Ishikawa (cell line): ENCODE results near the gene LHPP.
A peak's percentile ranks its signal among the peaks of the same experiment; 100 is the strongest.

Experiments used
- CEBPB ChIP-seq: IDR thresholded peaks from 2 replicates; pipeline ENCODE4 v1.6.1; 2012
- CREB1 ChIP-seq: IDR thresholded peaks from 2 replicates; pipeline ENCODE4 v1.6.1; 2012; ENCODE audit warnings: low read depth
- EGR1 ChIP-seq: IDR thresholded peaks from 2 replicates; pipeline ENCODE4 v1.6.1; 2012
- EP300 ChIP-seq: IDR thresholded peaks from 2 replicates; pipeline ENCODE4 v1.6.1; 2012; ENCODE audit warnings: borderline replicate concordance
- FOXM1 ChIP-seq: IDR thresholded peaks from 2 replicates; pipeline ENCODE4 v1.6.1; 2012; ENCODE audit warnings: low read depth, borderline replicate concordance
- MAX ChIP-seq: IDR thresholded peaks from 2 replicates; pipeline ENCODE4 v1.6.1; 2012
- NFIC ChIP-seq: IDR thresholded peaks from 2 replicates; pipeline ENCODE4 v1.6.1; 2012
- RAD21 ChIP-seq: IDR thresholded peaks from 2 replicates; pipeline ENCODE4 v1.6.1; 2012; ENCODE audit warnings: low read depth
- REST ChIP-seq: IDR thresholded peaks from 2 replicates; pipeline ENCODE4 v1.6.1; 2012; ENCODE audit warnings: low read depth, mild to moderate bottlenecking
- TAF1 ChIP-seq: IDR thresholded peaks from 2 replicates; pipeline ENCODE4 v1.6.1; 2012; ENCODE audit warnings: low read depth, mild to moderate bottlenecking
- TCF12 ChIP-seq: IDR thresholded peaks from 2 replicates; pipeline ENCODE4 v1.6.1; 2012; ENCODE audit warnings: low read depth
- TEAD4 ChIP-seq: IDR thresholded peaks from 2 replicates; pipeline ENCODE4 v1.6.1; 2012
- USF1 ChIP-seq: IDR thresholded peaks from 2 replicates; pipeline ENCODE4 v1.6.1; 2012
- YY1 ChIP-seq: IDR thresholded peaks from 2 replicates; pipeline ENCODE4 v1.6.1; 2012; ENCODE audit warnings: low read depth
- ZBTB7A ChIP-seq: IDR thresholded peaks from 2 replicates; pipeline ENCODE4 v1.6.1; 2012; ENCODE audit warnings: low read depth

Gene LHPP

GRCh38 chr10:124608093-124608721 lies 146.6 kb downstream of the LHPP start:
- TF ChIP-seq CEBPB (no peak), USF1 (peak; percentile 42; the same call in 1 of the 2 replicates)

- TF ChIP-seq TAF1, result no peak
- TF ChIP-seq CEBPB, result no peak
- TF ChIP-seq REST, result no peak
- no peak for TF ChIP-seq TEAD4
- TF ChIP-seq EP300, result no peak
- TF ChIP-seq CREB1, result no peak
- TF ChIP-seq RAD21, result no peak
- TF ChIP-seq FOXM1, result no peak
- TF ChIP-seq TCF12, result no peak
- TF ChIP-seq YY1, result no peak
- no peak for TF ChIP-seq MAX
- TF ChIP-seq NFIC, result no peak
- no peak for TF ChIP-seq USF1
- TF ChIP-seq EGR1, result no peak
- TF ChIP-seq ZBTB7A, result no peak
These were observed 148.1 kb downstream of the LHPP start for GRCh38 chr10:124609698-124610097.

- no peak for TF ChIP-seq FOXM1
- TF ChIP-seq REST, result no peak
- TF ChIP-seq TEAD4, result no peak
- TF ChIP-seq CEBPB, result no peak
- TF ChIP-seq USF1, result no peak
These were observed 150.1 kb downstream of the LHPP start for GRCh38 chr10:124611738-124612137.

- TF ChIP-seq EP300 (no peak), REST (no peak), FOXM1 (no peak), TAF1 (no peak)
These were observed 151.2 kb downstream of the LHPP start for GRCh38 chr10:124612611-124613498.
